ENCODE measurements around the gene CNNM4.

DNA sequence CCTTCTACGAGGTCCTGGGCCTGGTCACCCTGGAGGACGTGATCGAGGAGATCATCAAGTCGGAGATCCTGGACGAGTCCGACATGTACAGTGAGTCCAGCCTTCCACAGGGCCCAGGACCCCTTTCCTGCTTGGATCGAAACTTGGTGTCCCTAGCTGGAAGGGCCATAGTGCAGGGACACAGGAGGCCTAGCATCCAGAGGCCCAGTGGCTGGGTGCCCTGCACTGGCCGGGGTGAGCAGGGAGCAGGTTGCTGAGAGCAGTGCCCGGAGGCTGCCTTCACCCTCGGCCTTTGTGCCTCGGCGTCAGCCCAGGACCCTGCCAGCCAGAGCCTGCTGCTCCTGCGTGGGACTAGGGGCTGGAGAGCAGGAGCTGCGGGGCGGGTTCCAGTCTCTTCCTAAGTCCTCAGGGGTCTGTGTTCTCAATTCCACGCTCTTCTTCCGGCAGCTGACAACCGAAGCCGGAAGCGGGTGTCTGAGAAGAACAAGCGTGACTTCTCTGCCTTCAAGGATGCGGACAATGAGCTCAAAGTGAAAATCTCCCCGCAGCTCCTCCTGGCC, 36.4 kb downstream of the CNNM4 start:
- TF ChIP-seq, protein P1, sequence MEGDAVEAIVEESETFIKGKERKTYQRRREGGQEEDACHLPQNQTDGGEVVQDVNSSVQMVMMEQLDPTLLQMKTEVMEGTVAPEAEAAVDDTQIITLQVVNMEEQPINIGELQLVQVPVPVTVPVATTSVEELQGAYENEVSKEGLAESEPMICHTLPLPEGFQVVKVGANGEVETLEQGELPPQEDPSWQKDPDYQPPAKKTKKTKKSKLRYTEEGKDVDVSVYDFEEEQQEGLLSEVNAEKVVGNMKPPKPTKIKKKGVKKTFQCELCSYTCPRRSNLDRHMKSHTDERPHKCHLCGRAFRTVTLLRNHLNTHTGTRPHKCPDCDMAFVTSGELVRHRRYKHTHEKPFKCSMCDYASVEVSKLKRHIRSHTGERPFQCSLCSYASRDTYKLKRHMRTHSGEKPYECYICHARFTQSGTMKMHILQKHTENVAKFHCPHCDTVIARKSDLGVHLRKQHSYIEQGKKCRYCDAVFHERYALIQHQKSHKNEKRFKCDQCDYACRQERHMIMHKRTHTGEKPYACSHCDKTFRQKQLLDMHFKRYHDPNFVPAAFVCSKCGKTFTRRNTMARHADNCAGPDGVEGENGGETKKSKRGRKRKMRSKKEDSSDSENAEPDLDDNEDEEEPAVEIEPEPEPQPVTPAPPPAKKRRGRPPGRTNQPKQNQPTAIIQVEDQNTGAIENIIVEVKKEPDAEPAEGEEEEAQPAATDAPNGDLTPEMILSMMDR (IDR thresholded peaks at IDR 0.05) = no peak
- TF ChIP-seq EZH2 (IDR thresholded peaks at IDR 0.05) (no peak), EZH2phosphoT487 (IDR thresholded peaks at IDR 0.05) (no peak)
